ENCODE measurements around the gene MYO15B. TPM values are rescaled to one million over a fixed set of nuclear protein-coding genes. Genes with fewer than 3 reads are reported as not detected.

The MYO15B gene
- total and polyA plus RNA-seq, 2 of the 13 experiments (the other 11 are each of a cell fraction or from before 2014, with no cell fraction given): 2.8 to 8.1 TPM

- TF ChIP-seq ZHX2 (IDR thresholded peaks at IDR 0.05; ENCODE audit: low read depth) (no peak), ZHX2 (CRISPR knock-in tag; IDR thresholded peaks at IDR 0.05; ENCODE audit: borderline replicate concordance) (no peak), HNRNPH1 (optimal IDR thresholded peaks at IDR 0.05; ENCODE audit: low read depth, low read length) (peak; percentile 24), NFYC (CRISPR knock-in tag; IDR thresholded peaks at IDR 0.05) (no peak), SMC3 (IDR thresholded peaks at IDR 0.05; ENCODE audit: low read length) (peak; percentile 48), MAFK (conservative IDR thresholded peaks at IDR 0.05 in 1 of 2, IDR thresholded peaks at IDR 0.05 in 1 of 2; ENCODE audit: low read length in 2 of 2) (no peak), ELF4 (CRISPR knock-in tag; IDR thresholded peaks at IDR 0.05; ENCODE audit: borderline replicate concordance) (no peak), ZUFSP (CRISPR knock-in tag; IDR thresholded peaks at IDR 0.05; ENCODE audit: borderline replicate concordance) (no peak), ISL2 (CRISPR knock-in tag; IDR thresholded peaks at IDR 0.05) (no peak), ZNF816 (CRISPR knock-in tag; IDR thresholded peaks at IDR 0.05; ENCODE audit: borderline replicate concordance) (no peak), ZNF512B (CRISPR knock-in tag; IDR thresholded peaks at IDR 0.05; ENCODE audit: borderline replicate concordance) (peak; percentile 27; the same call in 1 of the 2 replicates), ZC3H4 (CRISPR knock-in tag; IDR thresholded peaks at IDR 0.05; ENCODE audit: borderline replicate concordance) (no peak), ZNF780A (CRISPR knock-in tag; IDR thresholded peaks at IDR 0.05) (no peak), ZNF556 (CRISPR knock-in tag; IDR thresholded peaks at IDR 0.05; ENCODE audit: borderline replicate concordance) (no peak), MATR3 (CRISPR knock-in tag; IDR thresholded peaks at IDR 0.05) (no peak), ZNF282 (IDR thresholded peaks at IDR 0.05; ENCODE audit: partially characterized antibody) (no peak), REPIN1 (CRISPR knock-in tag; IDR thresholded peaks at IDR 0.05; ENCODE audit: borderline replicate concordance, low read depth) (0 out of 2 replicates have a peak, but pooled peaks have one; percentile 13)
Measured at GRCh38 chr17:75633486-75634375, 46.1 kb downstream of the MYO15B start (continued).

Data from HepG2 (cell line).